Endodermal cell (in vitro differentiated cells): ENCODE results near the gene PRR7. TPM values are rescaled to one million over a fixed set of nuclear protein-coding genes. Genes with fewer than 3 reads are reported as not detected.

Source experiments
- DNase-seq: peaks from one replicate; pipeline ENCODE4 v3.0.0-alpha.2; 2017
- H3K27ac ChIP-seq: 2 replicates; pipeline ENCODE4 v1.5.1; 2013; ENCODE audit warnings: mild to moderate bottlenecking, low read depth, low read length, moderate library complexity
- H3K27me3 ChIP-seq: 2 replicates; pipeline ENCODE4 v1.6.1; 2013; ENCODE audit warnings: mild to moderate bottlenecking, low read length, moderate library complexity; ENCODE audit not compliant: insufficient read depth, control insufficient read depth, poor library complexity, severe bottlenecking
- H3K36me3 ChIP-seq: 2 replicates; pipeline ENCODE4 v1.7.0; 2013; ENCODE audit warnings: mild to moderate bottlenecking, low read length, moderate library complexity; ENCODE audit not compliant: control insufficient read depth, insufficient read depth
- H3K4me1 ChIP-seq: one replicate; pipeline ENCODE4 v1.7.0; 2013; ENCODE audit warnings: low read length; ENCODE audit not compliant: control insufficient read depth, insufficient read depth
- H3K4me3 ChIP-seq: 2 replicates; pipeline ENCODE4 v1.5.1; 2013; ENCODE audit warnings: mild to moderate bottlenecking, low read length, moderate library complexity
- H3K9ac ChIP-seq: 2 replicates; pipeline ENCODE4 v1.6.1; 2013; ENCODE audit warnings: mild to moderate bottlenecking, low read length, moderate library complexity; ENCODE audit not compliant: poor library complexity, severe bottlenecking; ENCODE audit errors: extremely low read depth
- H3K9me3 ChIP-seq: 2 replicates; pipeline ENCODE4 v1.6.1; 2013; ENCODE audit warnings: mild to moderate bottlenecking, low read length, moderate library complexity; ENCODE audit not compliant: control insufficient read depth
- H3K27ac Mint-ChIP-seq: 2 replicates; pipeline ENCODE4 v1.8.0; 2020; ENCODE audit warnings: mixed read lengths
- H3K27me3 Mint-ChIP-seq: 2 replicates; pipeline ENCODE4 v1.8.0; 2021; ENCODE audit warnings: mild to moderate bottlenecking, mixed read lengths; ENCODE audit not compliant: insufficient read depth
- H3K36me3 Mint-ChIP-seq: 2 replicates; pipeline ENCODE4 v1.8.0; 2020; ENCODE audit warnings: low read depth, mixed read lengths
- H3K4me1 Mint-ChIP-seq: 2 replicates; pipeline ENCODE4 v1.8.0; 2020; ENCODE audit warnings: mixed read lengths
- H3K4me3 Mint-ChIP-seq: 2 replicates; pipeline ENCODE4 v1.8.0; 2020; ENCODE audit warnings: mild to moderate bottlenecking, moderate library complexity, mixed read lengths
- H3K9me3 Mint-ChIP-seq: 2 replicates; pipeline ENCODE4 v1.8.0; 2020; ENCODE audit warnings: mild to moderate bottlenecking, mixed read lengths
- CTCF ChIP-seq: fragments of 200-600 bp; sonication (generic); conservative IDR thresholded peaks from 2 replicates; pipeline ENCODE4 v1.5.0; 2021; ENCODE audit warnings: antibody characterized with exemption, mild to moderate bottlenecking
- WGBS, 2 experiments: methylation state at CpG; one replicate each; pipeline versions ENCODE4 v1.1.5 to v1.1.7; 2013; ENCODE audit warnings: missing lambda C conversion rate in 2 of 2, mixed read lengths in 1 of 2; ENCODE audit not compliant: insufficient coverage in 1 of 2, insufficient read length in 1 of 2; 5-methylcytosine and 5-hydroxymethylcytosine counted together
- total RNA-seq, 2 donors: library from RNA; stranded (reverse); fragmentation: NEBNext Ultra II Directional in 1 of 2; extraction: Animal tissue kit (Norgen Biotek cat#: 25700) in 1 of 2; gene quantifications; 2 replicates in 1 of 2; 3 replicates in 1 of 2; pipeline ENCODE4 v1.2.1, GENCODE V29; 2021

PRR7 gene
- total RNA-seq, 2 donors from 2014 or later: 4.7 to 8.0 TPM

- peaks cover 27% of the 10 kb centered on the region for H3K36me3 Mint-ChIP-seq
- DNase-seq: no peak
- H3K4me1 ChIP-seq: peaks cover 3% of the 10 kb centered on the region
- peaks cover 22% of the 10 kb centered on the region for H3K27me3 Mint-ChIP-seq
- H3K9ac ChIP-seq: no peak overlapping the region
- H3K4me3 ChIP-seq: no peak overlapping the region
- peaks cover 8% of the 10 kb centered on the region for H3K4me1 Mint-ChIP-seq
- TF ChIP-seq CTCF: no peak
- no peaks in the 10 kb centered on the region for H3K27me3 ChIP-seq
- H3K27ac Mint-ChIP-seq: no peak overlapping the region
- 93 to 95% methylated on average over 12 to 20 of the region's 20 CpGs for WGBS, 2 experiments
- H3K4me3 Mint-ChIP-seq: no peak overlapping the region
- H3K36me3 ChIP-seq: peaks cover 17% of the 10 kb centered on the region
- H3K9me3 ChIP-seq: no peaks in the 10 kb centered on the region
- no peaks in the 10 kb centered on the region for H3K9me3 Mint-ChIP-seq
- H3K27ac ChIP-seq: no peak overlapping the region
Observed at GRCh38 chr5:177442066-177442826, 4.4 kb upstream of the PRR7 start.

GRCh38 chr5:177443144-177443983 is 3.2 kb upstream of the PRR7 start:
- H3K27me3 ChIP-seq: peaks cover 8% of the 10 kb centered on the region
- H3K9ac ChIP-seq: no peak overlapping the region
- peaks cover 3% of the 10 kb centered on the region for H3K4me1 ChIP-seq
- no peak for DNase-seq
- H3K27ac ChIP-seq: no peak overlapping the region
- H3K4me1 Mint-ChIP-seq: peaks cover 8% of the 10 kb centered on the region
- H3K9me3 Mint-ChIP-seq: no peaks in the 10 kb centered on the region
- no peak overlapping the region for H3K4me3 ChIP-seq
- no peak overlapping the region for H3K4me3 Mint-ChIP-seq
- peaks cover 10% of the 10 kb centered on the region for H3K36me3 ChIP-seq
- no peak for TF ChIP-seq CTCF
- H3K9me3 ChIP-seq: no peaks in the 10 kb centered on the region
- H3K27me3 Mint-ChIP-seq: peaks cover 31% of the 10 kb centered on the region
- H3K27ac Mint-ChIP-seq: no peak overlapping the region
- peaks cover 16% of the 10 kb centered on the region for H3K36me3 Mint-ChIP-seq
- 92 to 97% methylated on average over 5 to 15 of the region's 15 CpGs for WGBS, 2 experiments

GRCh38 chr5:177444106-177445051 is 2.2 kb upstream of the PRR7 start:
- H3K4me3 ChIP-seq: no peak overlapping the region
- H3K9me3 ChIP-seq: no peaks in the 10 kb centered on the region
- WGBS, 2 experiments: 85 to 100% methylated on average over 3 to 7 of the region's 7 CpGs
- Mint-ChIP-seq H3K36me3 (peaks cover 8% of the 10 kb centered on the region), H3K27ac (no peak overlapping the region), H3K4me3 (no peak overlapping the region), H3K27me3 (peaks cover 41% of the 10 kb centered on the region), H3K9me3 (no peaks in the 10 kb centered on the region), H3K4me1 (peaks cover 8% of the 10 kb centered on the region)
- DNase-seq: no peak
- H3K9ac ChIP-seq: no peak overlapping the region
- H3K27ac ChIP-seq: no peak overlapping the region
- peaks cover 3% of the 10 kb centered on the region for H3K36me3 ChIP-seq
- H3K4me1 ChIP-seq: peaks cover 3% of the 10 kb centered on the region
- peaks cover 13% of the 10 kb centered on the region for H3K27me3 ChIP-seq
- no peak for TF ChIP-seq CTCF
